HG02938 (cell line): ENCODE measurements around the gene MBLAC1.
A peak's percentile ranks its signal among the peaks of the same experiment; 100 is the strongest.
"Not testable (repeated sequence)": the region's sequence is repeated elsewhere in the genome, so short reads cannot be mapped to it uniquely, and the experiment has no call there.

Source experiments
- ATAC-seq: cut with Tn5 transposase; IDR thresholded peaks from one replicate; pipeline ENCODE4 v1.9.1; 2021; ENCODE audit warnings: mild to moderate bottlenecking, moderate library complexity; ENCODE audit not compliant: unreplicated experiment

Gene MBLAC1

DNA sequence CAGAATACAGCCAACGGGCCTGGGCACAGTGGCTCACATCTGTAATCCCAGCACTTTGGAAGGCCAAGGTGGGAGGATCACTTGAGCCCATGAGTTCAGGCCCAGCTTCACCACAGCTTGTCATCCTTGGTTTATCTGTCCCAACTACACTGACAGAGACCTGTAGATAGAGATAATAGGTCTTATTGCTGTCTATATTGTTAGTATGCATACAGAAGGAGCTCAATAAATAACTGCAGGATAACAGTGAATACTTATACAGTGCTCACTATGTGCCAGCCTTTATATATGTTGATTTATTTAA lies 6.1 kb upstream of the MBLAC1 start:
- no peak for ATAC-seq

DNA sequence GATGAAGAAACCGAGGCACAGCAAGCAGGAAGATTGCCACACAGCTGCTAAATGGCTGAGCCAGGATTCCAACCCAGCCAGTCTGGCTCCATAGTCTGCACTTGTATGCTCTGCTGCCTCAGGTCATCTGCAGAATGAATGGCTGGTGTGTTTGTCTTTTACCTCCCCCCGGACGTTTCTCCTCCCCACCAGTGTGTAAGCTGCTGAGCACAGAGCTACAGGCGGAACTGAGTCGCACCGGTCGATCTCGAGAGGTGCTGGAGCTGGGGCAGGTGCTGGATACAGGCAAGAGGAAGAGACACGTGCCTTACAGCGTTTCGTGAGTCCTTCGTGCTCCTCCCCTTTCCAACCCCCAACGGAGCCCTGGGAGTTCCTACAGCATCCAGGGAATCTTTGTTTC lies 4.7 kb upstream of the MBLAC1 start:
- no peak for ATAC-seq

DNA sequence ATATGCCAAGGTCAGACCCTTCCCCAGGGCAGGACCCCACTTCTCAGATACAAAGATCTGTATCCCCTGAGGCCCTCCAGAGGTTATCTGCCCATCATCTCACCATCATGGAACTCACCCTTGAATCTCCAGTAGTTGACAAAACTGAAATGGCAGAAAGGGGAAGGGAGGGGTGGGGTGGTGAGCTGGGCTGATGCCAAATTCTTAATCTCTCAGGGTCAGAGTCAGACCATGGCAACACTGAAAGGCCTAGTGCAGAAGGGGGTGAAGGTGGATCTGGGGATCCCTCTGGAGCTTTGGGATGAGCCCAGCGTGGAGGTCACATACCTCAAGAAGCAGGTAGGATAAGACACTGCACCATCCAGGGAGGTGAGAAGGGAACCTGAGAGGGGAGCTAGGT lies 4.2 kb upstream of the MBLAC1 start:
- no peak for ATAC-seq

DNA sequence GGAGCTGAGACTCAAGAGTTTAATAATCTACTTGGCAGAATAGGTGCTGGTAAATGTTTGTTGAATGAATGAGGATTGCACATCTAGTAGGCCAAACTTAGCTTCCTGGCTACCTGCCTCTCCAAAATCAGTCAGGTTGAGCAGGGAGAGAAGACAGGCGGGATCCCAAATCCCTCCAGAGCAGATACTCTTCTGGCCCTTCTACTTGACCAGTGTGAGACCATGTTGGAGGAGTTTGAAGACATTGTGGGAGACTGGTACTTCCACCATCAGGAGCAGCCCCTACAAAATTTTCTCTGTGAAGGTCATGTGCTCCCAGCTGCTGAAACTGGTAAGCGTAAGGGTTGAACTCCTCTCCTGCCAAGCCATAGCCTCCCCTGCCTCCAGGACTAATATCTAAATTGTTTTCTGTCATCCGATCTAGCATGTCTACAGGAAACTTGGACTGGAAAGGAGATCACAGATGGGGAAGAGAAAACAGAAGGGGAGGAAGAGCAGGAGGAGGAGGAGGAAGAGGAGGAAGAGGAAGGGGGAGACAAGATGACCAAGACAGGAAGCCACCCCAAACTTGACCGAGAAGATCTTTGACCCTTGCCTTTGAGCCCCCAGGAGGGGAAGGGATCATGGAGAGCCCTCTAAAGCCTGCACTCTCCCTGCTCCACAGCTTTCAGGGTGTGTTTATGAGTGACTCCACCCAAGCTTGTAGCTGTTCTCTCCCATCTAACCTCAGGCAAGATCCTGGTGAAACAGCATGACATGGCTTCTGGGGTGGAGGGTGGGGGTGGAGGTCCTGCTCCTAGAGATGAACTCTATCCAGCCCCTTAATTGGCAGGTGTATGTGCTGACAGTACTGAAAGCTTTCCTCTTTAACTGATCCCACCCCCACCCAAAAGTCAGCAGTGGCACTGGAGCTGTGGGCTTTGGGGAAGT lies 2.2 kb upstream of the MBLAC1 start:
- ATAC-seq = no peak

DNA sequence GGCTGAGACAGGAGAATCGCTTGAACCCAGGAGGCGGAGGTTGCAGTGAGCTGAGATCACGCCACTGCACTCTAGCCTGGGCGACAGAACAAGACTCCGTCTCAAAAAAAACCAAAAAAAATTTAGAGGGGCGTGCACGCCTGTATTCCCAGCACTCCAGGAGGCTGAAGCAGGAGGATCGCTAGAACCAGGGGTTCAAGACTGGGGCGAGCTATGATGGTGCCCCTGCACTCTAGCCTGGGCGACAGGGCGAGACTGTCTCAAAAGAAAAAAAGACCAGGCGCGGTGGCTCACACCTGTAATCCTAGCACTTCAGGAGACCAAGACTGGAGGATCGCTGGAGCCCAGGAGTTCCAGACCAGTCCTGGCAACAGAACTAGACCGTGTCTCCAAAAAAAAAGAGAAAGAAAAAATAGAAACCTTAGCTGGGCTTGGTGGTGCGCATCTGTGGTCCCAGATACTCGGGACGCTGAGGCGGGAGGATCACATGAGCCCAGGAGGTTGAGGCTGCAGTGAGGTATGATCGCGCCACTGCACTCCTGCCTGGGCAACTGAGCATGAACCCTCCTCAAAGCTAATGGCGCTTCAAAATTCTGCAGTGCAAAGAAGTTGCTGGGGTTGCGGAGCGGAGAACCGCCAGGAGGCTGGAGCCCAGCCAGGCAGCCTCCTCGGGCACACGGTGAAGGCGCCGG lies 382 bp upstream of the MBLAC1 start:
- ATAC-seq = peak; percentile 47

DNA sequence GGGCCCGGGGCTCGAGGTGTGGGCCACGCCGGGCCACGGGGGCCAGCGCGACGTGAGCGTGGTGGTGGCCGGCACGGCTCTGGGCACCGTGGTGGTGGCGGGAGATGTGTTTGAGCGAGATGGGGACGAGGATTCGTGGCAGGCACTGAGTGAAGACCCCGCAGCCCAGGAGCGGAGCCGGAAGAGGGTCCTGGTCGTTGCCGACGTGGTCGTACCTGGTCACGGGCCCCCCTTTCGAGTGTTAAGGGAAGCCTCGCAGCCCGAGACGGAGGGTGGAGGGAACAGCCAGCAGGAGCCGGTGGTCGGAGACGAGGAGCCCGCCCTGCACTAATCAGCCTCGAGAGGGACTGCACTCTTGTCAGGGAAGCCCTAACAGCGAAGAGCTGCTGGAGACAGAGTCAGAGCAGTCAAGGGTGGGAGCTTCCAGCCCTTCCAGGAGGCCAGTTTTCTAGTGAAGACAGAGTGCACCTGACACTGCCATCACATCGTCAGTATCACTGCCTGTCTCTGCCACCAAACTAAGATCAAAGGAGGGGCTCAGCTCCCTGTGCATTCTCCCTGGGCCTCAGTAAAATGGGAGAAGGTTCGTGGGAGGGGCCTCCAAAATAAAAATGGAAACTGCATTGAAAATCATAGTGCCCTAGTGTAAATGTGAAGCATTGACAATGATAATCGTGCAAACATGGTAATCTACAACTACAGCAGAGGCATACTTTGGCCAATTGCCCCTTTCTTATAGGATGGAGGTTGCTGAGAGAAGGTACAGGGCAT lies 1.3 kb downstream of the MBLAC1 start:
- no peak for ATAC-seq

DNA sequence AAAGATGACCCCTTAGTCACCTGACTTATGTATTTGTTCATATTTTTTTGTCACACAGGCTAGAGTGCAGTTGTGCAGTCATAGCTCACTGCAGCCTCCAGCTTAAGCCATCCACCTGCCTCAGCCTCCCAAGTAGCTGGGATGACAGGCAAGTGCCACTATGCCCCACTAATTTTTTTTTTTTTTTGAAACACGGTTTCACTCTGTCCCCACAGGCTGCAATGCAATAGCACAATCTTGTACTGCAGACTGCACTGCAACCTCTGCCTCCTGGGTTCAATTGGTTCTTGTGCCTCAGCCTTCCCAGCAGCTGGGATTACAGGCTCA lies 1.8 kb downstream of the MBLAC1 start:
- no peak for ATAC-seq

DNA sequence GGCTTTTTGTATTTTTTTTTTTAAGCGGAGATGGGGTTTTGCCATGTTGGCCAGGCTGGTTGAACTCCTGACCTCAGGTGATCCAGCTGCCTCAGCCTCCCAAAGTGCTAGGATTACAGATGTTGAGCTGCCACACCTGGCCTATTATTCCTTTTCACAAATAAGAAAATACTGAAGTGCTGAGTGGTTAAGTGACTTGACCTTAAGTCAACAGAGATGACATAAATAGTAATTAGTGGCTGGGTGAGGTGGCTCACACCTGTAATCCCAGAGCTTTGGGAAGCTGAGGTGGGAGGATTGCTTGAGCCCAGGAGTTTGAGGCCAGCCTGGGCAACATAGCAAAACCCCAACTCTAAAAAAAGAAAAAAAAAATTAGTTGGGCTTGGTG lies 3.4 kb downstream of the MBLAC1 start:
- not testable (repeated sequence) for ATAC-seq

DNA sequence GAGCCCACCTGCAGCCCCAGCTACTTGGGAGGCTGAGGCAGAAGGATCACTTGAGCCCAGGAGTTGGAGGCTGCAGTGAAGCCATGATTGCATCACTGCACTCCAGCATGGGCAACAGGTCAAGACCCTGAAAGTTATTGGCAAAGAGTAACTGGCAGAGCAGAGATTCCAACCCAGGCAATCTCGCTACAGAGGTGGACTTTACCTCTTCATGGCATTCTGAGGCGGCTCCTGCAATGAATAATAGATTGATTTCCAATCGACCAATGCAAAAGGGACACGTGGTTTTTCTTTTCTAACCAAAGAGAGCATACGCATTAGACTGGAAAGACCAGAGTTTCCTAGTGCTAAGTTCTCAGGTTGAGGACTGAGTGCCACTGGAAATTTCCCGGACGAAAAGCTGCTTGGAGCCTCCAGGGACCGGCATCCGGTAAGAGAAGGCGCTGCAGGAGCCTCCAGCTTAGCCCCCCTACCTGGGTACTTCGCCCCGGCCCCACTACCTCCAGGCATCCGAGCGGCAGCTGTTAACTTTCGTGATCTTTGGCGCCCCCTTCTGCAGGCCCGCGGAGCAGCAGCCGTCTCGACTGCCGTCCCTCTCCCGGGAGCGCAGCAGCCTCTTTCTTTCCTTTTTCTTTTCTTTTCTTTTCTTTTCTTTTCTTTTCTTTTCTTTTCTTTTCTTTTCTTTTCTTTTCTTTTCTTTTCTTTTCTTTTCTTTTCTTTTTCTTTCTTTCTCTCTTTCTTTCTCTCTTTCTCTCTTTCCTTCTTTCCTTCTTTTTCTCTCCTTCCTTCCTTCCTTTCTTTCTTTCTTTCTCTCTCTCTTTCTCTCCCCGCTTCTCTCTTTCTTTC lies 4.1 kb downstream of the MBLAC1 start:
- ATAC-seq = no peak

DNA sequence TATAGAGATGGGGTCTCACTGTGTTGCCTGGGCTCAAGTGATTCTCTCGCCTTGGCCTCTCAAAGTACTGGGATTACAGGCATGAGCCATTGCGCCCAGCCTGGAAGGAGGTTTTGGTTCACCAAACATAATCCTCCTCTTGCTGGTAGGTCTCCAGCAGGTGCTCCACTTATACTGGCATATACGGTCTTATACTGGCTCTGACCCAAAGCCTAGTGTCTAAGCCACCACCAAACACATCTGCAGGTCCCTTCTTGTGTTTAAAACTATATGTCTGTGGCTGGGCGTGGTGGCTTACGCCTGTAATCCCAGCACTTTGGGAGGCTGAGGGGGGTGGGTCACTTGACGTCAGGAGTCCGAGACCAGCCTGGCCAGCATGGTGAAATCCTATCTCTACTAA lies 5.4 kb downstream of the MBLAC1 start:
- no peak for ATAC-seq

DNA sequence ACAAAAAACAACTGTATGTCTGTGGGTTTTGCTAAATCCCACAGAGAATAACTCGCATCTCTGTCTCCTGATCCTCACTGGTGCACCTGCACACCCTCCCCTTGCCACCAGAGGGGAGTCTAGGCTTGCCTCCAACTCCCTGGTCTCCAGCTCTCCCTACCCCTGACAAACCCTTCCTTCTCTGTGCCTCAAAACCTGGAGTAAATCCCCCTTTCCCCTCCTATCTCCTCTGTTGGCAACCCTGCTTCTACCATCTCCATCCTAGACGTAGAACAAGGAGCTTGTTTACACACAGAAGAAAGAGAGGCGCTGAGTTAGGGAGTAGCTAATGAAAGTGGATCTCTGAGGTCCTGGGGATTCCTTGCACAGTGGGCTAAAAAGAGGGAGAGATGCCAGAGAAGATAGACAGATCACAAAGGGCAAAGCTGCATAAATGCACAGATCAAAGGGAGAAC lies 6.0 kb downstream of the MBLAC1 start:
- no peak for ATAC-seq

DNA sequence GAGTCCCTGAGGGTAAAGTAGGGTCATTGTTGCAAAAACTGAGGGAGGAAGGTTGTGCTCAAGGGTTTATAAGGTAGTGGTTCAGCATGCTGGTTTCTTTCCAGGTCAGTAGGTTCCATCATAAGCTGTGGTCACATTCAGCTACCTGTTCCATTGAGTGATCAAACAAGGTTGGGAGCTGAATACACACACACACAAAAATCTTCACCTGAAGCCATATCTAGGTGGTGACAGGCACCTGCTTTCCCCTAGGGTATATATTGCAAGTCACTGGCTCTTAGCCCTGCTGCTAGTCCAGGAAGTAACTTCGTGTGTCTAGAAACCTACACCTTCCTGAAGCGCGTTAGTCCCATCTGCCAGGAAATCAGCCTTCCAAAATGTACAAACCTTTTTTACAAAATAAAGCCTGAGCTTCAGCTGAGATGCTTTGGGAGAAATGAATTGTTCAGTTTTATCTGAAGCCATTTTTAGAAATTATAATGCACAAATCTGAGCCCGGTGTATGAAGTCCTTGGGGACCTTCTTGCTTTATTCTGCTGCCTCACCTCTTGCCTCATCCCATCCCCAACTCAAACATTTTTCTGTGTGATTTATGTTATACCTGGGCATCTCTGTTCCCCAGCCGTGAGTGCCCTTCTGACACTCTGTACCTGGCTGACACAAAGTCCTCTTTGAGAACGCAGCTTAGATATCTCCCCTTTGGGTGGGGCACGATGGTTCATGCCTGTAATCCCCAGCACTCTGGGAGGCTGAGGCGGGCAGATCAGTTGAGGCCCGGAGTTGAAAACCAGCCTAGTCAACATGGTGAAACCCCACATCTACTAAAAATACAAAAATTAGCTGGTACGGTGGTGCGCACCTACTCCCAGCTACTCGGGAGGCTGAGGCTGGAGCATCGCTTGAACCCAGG lies 11.3 kb downstream of the MBLAC1 start:
- no peak for ATAC-seq

DNA sequence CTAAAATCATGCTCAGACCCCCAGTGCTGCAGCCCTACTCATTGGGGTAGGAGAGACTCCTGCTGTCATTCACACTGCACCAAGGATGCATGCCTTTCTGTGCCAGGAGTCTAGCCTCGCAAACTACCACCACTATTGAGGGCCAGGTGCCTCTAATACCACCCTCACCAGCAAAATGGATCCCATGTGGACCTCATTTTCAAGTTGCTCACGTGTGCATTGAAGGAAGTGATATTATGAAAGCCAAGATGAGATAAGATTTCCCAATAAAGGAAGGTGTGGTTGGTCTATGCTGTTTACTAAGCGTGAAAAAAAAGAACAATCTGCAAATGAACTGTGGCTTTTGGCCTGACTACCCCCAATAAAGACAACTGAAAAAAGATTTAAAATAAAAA lies 14.8 kb downstream of the MBLAC1 start:
- no peak for ATAC-seq

DNA sequence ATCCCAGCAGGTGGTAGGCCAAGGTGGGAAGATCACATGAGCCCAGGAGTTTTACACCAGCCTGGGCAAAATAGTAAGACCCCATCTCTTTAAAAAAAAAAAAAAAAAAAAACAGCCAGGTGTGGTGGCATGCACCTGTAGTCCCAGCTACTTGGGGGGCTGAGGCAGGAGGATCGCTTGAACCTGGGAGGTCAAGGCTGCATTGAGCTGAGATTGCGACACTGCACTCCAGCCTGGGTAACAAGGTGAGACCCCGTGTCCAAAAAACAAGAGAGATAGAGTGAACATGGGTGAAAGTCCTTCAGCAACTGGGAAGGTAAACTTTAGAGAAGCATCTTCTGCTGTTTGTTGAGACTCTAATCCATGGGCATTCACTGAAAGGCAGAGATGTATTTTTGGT lies 15.7 kb downstream of the MBLAC1 start:
- no peak for ATAC-seq

DNA sequence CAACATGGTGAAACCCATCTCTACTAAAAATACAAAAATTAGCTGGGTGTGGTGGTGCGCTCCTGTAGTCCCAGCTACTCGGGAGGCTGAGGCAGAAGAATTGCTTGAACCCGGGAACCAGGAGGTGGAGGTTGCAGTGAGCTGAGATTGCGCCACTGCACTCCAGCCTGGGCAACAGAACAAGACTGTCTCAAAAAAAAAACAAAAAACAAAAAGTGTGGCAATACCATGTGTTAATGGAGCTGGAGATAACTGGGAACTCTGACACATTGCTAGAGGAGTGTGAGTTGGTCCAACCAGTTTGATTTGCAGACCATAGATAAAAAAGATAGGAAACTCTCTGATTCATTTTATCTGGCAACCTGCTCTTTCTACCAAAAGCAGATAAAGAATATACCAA lies 19.6 kb downstream of the MBLAC1 start:
- not testable (repeated sequence) for ATAC-seq

DNA sequence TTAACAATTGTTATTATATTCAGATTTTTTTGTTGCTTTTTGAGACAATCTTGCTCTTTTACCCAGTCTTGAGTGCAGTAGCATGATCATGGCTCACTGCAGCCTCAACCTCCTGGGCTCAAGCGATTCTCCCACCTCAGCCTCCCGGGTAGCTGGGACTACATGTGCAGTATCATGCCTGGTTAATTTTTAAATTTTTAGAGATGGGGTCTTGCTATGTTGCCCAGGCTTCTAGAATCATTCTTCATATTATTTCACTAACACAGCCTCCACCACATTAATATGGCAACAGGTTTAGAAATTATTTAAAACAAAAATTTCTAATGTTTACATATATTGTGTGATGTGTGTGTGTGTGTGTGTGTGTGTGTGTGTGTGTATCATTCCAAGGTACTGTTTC lies 20.5 kb downstream of the MBLAC1 start:
- ATAC-seq = no peak

DNA sequence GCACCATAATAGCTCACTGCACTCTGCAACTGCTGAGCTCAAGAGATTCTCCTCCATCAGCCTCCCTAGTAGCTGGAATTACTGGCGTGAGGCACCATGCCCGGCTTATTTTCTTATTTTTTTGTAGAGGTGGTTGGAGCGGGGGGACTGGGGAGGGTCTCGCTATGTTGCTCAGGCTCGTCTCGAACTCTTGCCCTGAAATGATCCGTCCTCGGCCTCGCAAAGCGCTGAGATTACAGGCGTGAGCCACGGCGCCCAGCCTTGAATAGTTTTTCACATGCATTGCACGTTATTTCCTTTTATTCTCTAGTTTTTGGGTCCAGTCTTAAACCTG lies 21.4 kb downstream of the MBLAC1 start:
- ATAC-seq = no peak

DNA sequence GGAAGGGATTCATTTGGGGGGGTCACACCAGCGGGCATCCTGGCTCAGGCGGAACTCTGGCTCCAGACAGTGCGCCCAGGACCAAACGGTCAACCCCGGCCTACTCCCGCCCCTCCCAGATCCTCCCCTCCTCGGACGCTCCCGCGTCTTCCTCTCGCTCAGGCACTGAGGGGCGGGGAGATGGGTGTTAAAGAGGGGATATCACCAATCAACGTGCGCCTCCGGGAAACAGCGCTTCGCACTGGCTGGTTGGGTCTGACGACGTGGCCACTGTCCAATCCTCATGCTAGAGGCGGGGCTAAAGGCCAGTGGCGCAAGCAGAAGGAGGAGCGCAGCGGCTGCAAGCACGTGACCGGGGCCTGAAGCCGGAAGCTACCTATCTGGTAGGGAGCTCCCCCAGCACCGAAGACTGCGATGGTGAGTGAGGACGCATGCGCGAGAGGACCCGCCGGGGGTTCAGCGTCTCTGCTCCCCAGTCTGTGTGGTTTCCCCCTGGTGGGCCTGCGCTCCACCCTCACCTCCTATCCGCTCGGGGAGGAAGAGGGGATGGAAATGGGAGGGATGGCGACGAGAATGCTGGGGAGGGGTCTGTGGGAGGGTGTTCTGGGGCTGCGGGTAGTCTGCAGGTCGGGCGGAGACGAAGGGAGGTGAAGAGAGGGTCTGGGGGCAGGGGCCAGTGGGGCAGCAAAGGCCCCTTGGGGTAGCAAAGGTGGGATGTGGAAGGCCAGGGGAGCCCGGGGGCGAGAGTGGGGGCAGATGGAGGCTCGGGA lies 22.0 kb downstream of the MBLAC1 start, which contains the start of gene LAMTOR4:
TSS of gene LAMTOR4 (plus strand) at position 360 of the 770 bp plus-strand sequence. CDS start at position 415, 55 bp downstream.
- peak; percentile 98 for ATAC-seq

DNA sequence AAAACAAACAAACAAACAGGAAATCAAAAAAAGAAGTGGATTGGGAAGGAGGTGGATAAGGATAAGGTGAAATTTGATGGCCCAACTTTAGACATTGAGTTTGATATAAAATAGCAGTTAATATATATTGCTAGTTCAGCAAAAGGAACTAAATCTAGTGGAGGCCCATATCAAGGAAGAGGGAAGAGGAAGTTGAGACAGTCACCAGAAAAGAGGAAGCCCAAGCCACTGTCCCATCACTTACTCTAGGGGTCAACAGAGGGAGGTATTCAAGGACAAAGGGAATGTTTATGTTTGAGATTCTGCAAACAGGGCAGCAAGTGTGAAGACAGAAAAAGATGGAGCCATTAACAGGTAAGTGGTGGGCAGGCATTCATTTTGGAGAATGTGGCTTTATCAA lies 25.6 kb downstream of the MBLAC1 start:
- no peak for ATAC-seq
